HG03342 (cell line): Measurements from ENCODE around the gene FIGLA.
"Not testable (repeated sequence)": the region's sequence is repeated elsewhere in the genome, so short reads cannot be mapped to it uniquely, and the experiment has no call there.

Experiments
- ATAC-seq: cut with Tn5 transposase; IDR thresholded peaks from one replicate; pipeline ENCODE4 v1.9.1; 2021; ENCODE audit warnings: mild to moderate bottlenecking, moderate library complexity; ENCODE audit not compliant: unreplicated experiment

The FIGLA gene

DNA sequence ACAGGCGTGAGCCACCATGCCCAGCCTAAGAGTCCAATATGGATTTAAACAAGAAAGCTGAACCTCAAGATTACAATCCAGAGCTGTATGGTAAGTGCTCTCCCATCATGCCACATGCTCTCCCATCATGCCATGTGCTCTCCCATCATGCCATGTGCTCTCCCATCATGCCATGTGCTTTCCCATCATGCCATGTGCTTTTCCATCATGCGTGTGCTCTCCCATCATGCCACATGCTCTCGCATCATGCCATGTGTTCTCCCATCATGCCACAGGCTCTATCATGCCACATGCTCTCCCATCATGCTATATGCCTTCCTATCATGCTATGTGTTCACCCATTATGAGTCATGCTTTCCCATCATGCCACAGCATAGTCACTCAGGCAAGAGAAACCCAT lies 43.2 kb downstream of the FIGLA start:
- ATAC-seq: no peak

DNA sequence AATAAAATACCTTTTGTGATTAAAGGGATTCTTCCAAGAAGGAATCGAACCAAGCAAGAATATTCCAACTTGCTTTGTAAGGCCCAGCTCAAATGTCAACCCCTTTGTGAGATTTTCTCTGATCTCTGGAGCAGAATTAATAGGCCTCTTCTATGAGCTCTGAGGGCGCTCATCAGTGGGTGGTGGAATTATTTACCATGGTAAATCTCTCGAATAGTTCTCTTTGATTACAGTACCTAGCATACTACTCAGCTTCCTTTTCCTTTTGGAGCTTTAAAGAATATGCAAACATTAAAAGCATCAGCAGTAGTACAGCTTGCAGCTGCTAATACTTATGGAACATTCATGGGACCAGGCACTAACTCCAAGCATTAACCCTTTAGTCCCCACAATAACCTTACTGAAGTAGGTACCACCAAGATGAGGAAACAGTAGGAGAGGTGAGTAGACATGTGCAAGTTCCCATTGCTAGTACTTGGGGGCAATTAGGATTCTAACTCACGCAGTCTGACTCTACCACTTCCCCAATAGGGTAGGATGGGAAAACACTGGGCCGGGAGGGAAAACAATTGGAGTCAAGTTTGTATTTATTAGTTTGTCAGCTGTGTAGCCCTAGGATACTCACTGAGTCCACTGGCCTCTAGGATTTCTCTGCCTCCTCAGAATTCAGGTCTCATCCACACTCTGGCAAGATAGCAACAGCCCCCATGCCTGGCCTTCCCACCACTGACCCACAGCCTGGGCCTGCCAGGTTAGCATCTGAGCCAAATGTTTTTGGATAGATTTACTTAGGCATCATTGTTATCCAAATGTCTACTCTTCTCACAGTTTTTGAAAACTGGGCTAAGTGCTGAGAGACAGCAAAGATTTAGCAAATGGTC lies 44.1 kb downstream of the FIGLA start:
- ATAC-seq: no peak

DNA sequence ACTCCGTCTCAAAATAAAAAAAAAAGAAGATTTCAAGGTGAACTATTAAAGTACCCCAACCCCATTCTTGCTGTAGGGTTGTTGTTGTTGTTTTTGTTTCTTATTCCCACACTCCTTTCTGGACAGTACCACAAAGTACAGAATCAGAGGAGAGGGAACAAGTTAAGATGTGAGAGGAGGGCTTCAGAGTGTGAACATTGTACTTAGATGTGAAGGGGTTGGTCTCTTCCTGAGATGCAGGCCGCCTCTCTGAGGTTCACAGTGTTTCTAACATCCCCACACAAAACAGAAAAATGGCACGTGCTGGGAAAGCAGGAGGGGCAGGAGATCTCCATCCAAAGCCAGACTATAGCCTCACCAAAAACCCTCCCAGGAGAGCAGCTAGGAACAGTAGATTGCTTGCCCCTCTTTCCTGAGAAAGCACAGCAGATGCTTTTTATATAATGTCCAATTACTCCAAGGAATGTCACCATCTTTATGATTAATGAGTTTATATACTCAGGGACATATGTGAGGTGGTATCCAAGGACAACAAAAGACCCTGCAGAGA lies 45.1 kb downstream of the FIGLA start:
- ATAC-seq: no peak

- no peak for ATAC-seq
Observed at GRCh38 chr2:70744397-70744796, 46.0 kb downstream of the FIGLA start.

GRCh38 chr2:70743677-70744076 lies 46.8 kb downstream of the FIGLA start:
- no peak for ATAC-seq

DNA sequence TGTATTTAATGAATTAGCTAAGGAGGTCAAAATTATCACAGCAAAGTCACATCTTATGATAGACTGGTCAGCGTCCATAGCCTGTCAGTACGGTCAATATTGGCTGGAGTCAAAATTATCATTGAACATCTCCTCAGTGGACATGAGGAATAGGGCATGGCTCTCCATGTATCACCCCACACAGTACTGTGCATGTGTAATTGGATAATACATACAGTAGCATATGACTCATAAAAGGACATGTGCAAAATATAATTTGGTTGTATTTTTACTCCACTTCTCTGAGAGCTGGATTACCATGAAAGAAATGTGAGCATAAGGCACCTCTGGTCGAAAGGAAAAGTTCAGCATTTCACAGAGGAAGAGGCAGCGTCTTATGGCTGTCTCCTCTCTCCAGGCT lies 47.4 kb downstream of the FIGLA start:
- no peak for ATAC-seq

- ATAC-seq: not testable (repeated sequence)
Observed at GRCh38 chr2:70739492-70739891, 51.0 kb downstream of the FIGLA start.

DNA sequence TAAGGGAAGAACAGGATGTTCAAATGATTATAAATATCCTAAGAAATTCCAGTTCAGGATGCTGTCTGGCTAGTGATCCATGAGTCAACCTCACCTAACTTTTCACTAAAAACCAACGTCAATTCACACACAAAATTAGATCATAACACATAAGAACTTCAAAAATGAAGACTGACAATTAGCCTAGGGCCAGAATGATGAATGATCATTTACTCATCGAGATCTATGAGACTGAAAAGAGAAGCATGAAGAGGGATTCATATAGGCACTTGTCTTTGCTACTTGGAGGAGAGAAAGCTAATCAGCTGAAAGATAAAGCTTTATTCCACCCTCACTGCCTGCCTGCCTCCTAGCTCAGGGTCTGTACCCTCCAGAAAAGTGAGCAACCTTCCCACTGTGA lies 52.3 kb downstream of the FIGLA start:
- no peak for ATAC-seq

DNA sequence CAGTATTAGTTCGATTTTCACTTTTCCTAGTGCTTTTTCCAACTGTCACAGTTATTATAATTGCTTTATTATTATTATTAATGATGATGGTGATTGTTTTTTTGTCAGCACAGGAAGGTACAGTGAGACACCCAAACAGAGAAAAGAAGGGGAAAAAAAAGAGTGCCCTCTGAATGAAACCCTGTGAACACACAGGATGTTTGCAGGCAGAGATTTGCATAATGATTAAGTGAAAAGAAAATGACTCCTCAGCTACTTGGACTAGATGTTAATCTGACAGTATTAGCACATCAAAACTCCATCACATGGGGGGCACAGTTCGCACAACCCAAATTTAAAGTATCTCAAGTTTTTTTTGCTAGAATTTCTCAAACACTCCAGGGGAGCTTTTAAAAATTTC lies 55.4 kb downstream of the FIGLA start:
- ATAC-seq: no peak

- no peak for ATAC-seq
Observed at GRCh38 chr2:70733646-70734180, 56.7 kb downstream of the FIGLA start.

- no peak for ATAC-seq
Observed at GRCh38 chr2:70732766-70733645, 57.4 kb downstream of the FIGLA start.

- ATAC-seq: no peak
Observed at GRCh38 chr2:70730730-70731129, 59.7 kb downstream of the FIGLA start.

DNA sequence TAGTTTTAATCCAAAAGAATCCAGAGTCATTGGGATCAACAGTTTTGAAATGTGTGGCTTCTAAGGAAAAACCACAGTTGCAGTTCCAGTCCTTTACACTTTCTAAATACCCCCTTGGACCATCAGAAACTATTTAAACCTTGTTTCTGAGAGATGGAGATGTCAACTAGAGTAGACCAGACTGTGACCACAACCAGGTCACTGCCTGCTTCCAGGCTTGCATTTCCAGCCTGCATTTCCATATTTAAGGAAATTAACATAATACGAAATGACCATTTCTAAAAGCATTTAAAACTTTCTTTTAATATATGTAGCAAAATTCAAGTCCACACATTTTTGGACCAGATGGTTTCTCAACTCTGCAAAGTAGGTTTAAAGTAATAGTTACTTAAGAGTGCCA lies 60.8 kb downstream of the FIGLA start:
- ATAC-seq: no peak

GRCh38 chr2:70728128-70728527 lies 62.3 kb downstream of the FIGLA start:
- ATAC-seq: no peak
